SU-DHL-6 (cell line): Measurements from ENCODE around the gene DNM1.
A peak's percentile ranks its signal among the peaks of the same experiment; 100 is the strongest.

Experiments used
- H2AFZ ChIP-seq: fragments of 200-600 bp; sonication (generic); 2 replicates; pipeline ENCODE4 v1.6.1; 2014; ENCODE audit warnings: low read depth, mild to moderate bottlenecking, moderate library complexity, mixed read lengths, antibody characterized with exemption, low read length; ENCODE audit not compliant: severe bottlenecking
- H3F3A ChIP-seq: fragments of 200-600 bp; shearing (Covaris generic); 2 replicates; pipeline ENCODE4 v1.6.0; 2016; ENCODE audit warnings: antibody characterized with exemption, mild to moderate bottlenecking; ENCODE audit not compliant: insufficient read depth
- H3K27ac ChIP-seq: fragments of 200-600 bp; sonication (generic); 2 replicates; pipeline ENCODE4 v1.5.1; 2016; ENCODE audit warnings: low read depth, mild to moderate bottlenecking, low read length, moderate library complexity, mixed read lengths
- H3K27me3 ChIP-seq: fragments of 200-600 bp; sonication (generic), shearing (Covaris generic); 2 replicates; pipeline ENCODE4 v1.6.0; 2014; ENCODE audit warnings: mild to moderate bottlenecking, low read length
- H3K36me3 ChIP-seq: fragments of 200-600 bp; sonication (generic); 2 replicates; pipeline ENCODE4 v1.6.1; 2014; ENCODE audit warnings: mild to moderate bottlenecking, low read length, mixed read lengths
- H3K4me2 ChIP-seq: fragments of 300-600, 200-600 bp; shearing (Covaris generic), sonication (generic); 2 replicates; pipeline ENCODE4 v1.6.0; 2014; ENCODE audit warnings: low read length, low read depth, mild to moderate bottlenecking; ENCODE audit not compliant: poor library complexity, severe bottlenecking
- H3K4me3 ChIP-seq: fragments of 200-600 bp; sonication (generic); 2 replicates; pipeline ENCODE4 v1.5.1; 2014; ENCODE audit warnings: antibody characterized with exemption, low read length, mild to moderate bottlenecking, mixed read lengths; ENCODE audit not compliant: insufficient read depth, poor library complexity, severe bottlenecking
- H3K79me2 ChIP-seq: fragments of 200-600 bp; sonication (generic); 2 replicates; pipeline ENCODE4 v1.6.1; 2014; ENCODE audit warnings: mild to moderate bottlenecking, low read length, moderate library complexity; ENCODE audit not compliant: insufficient read depth
- H3K9ac ChIP-seq: fragments of 200-600 bp; sonication (generic); 2 replicates; pipeline ENCODE4 v1.7.0; 2014; ENCODE audit warnings: mild to moderate bottlenecking, low read length
- H3K9me2 ChIP-seq: fragments of 200-600 bp; sonication (generic); replicated peaks from 2 replicates; pipeline ENCODE4 v1.6.1; 2014; ENCODE audit warnings: low read length; ENCODE audit not compliant: insufficient read depth
- H3K9me3 ChIP-seq: fragments of 200-600 bp; sonication (generic); 2 replicates; pipeline ENCODE4 v1.6.1; 2014; ENCODE audit warnings: low read length, mixed read lengths; ENCODE audit not compliant: insufficient read depth
- H4K20me1 ChIP-seq: fragments of 200-600 bp; sonication (generic); 2 replicates; pipeline ENCODE4 v1.6.1; 2014; ENCODE audit warnings: low read depth, mild to moderate bottlenecking, antibody characterized with exemption, low read length, moderate library complexity, mixed read lengths
- EZH2phosphoT487 ChIP-seq: fragments of 200-600 bp; sonication (generic), shearing (Covaris generic); conservative IDR thresholded peaks from 2 replicates; pipeline ENCODE4 v1.6.1; 2018; ENCODE audit warnings: mild to moderate bottlenecking, antibody characterized with exemption, low read length, moderate library complexity, mixed read lengths
- TF ChIP-seq, protein P1 (sequence below): fragments of 200-600 bp; sonication (generic); IDR thresholded peaks from one replicate; pipeline ENCODE4 v1.5.1; 2017; ENCODE audit warnings: antibody characterized with exemption, mild to moderate bottlenecking, low read length, moderate library complexity; ENCODE audit not compliant: insufficient read depth, poor library complexity, severe bottlenecking

DNM1 gene

DNA sequence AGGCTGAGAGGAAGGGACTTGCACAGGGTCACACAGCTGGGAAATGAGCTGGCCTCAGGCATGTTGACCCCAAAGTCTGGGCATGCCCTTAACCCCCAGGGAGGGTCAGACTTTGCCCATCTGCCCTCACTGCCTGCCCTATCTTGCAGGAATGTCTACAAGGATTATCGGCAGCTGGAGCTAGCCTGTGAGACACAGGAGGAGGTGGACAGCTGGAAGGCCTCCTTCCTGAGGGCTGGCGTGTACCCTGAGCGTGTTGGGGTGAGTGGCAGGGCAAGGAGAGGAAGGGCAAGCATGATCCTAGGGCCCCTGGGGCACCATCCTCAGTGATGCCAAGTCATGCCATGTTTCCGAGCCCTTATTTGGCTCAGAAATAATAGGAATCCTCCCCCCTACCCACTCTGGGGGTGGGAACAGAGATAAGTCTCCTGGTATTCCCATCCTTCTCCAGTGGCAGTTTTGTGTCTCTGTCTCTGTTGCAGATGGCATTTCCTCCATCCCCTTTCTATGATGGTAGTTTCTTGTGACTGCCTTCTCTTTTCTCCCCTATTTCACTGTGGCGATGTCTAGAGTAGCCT lies 44.1 kb downstream of the DNM1 start:
- Histone ChIP-seq H2AFZ (no peak overlapping the region), H3K9me2 (no peaks in the 10 kb centered on the region), H3K27me3 (no peaks in the 10 kb centered on the region), H3K27ac (no peak overlapping the region), H3K9me3 (no peaks in the 10 kb centered on the region), H4K20me1 (no peaks in the 10 kb centered on the region), H3K9ac (no peak overlapping the region), H3K4me2 (no peak overlapping the region), H3F3A (0 out of 2 replicates have a peak, but pooled peaks cover 3% of the 10 kb centered on the region), H3K4me3 (no peak overlapping the region), H3K79me2 (no peaks in the 10 kb centered on the region), H3K36me3 (no peaks in the 10 kb centered on the region)
- no peak for TF ChIP-seq EZH2phosphoT487
- TF ChIP-seq, protein P1, sequence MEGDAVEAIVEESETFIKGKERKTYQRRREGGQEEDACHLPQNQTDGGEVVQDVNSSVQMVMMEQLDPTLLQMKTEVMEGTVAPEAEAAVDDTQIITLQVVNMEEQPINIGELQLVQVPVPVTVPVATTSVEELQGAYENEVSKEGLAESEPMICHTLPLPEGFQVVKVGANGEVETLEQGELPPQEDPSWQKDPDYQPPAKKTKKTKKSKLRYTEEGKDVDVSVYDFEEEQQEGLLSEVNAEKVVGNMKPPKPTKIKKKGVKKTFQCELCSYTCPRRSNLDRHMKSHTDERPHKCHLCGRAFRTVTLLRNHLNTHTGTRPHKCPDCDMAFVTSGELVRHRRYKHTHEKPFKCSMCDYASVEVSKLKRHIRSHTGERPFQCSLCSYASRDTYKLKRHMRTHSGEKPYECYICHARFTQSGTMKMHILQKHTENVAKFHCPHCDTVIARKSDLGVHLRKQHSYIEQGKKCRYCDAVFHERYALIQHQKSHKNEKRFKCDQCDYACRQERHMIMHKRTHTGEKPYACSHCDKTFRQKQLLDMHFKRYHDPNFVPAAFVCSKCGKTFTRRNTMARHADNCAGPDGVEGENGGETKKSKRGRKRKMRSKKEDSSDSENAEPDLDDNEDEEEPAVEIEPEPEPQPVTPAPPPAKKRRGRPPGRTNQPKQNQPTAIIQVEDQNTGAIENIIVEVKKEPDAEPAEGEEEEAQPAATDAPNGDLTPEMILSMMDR = no peak

DNA sequence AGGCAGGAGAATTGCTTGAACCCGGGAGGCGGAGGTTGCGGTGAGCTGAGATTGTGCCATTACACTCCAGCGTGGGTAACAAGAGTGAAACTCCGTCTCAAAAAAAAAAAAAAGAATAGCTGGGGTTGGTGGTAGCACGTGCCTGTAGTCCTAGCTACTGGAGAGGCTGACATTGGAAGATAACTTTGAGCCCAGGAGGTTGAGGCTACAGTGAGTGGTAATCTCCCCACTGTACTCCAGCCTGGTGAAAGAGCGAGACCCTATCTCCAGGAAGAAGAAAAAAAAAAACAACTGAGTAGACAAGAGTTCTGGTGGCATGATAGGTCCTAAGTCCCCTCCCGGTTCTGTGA lies 46.4 kb downstream of the DNM1 start:
- Histone ChIP-seq H3K9me2 (no peaks in the 10 kb centered on the region), H4K20me1 (no peaks in the 10 kb centered on the region), H3K36me3 (no peaks in the 10 kb centered on the region), H2AFZ (peak overlapping the region; percentile 72), H3K79me2 (no peaks in the 10 kb centered on the region), H3K27ac (no peak overlapping the region), H3K9ac (0 out of 2 replicates have a peak overlapping the region, but pooled peaks have one; percentile 17), H3F3A (0 out of 2 replicates have a peak, but pooled peaks cover 3% of the 10 kb centered on the region), H3K27me3 (no peaks in the 10 kb centered on the region), H3K4me3 (no peak overlapping the region), H3K9me3 (no peaks in the 10 kb centered on the region), H3K4me2 (peak overlapping the region; percentile 56)
- TF ChIP-seq, protein P1 = no peak
- no peak for TF ChIP-seq EZH2phosphoT487

DNA sequence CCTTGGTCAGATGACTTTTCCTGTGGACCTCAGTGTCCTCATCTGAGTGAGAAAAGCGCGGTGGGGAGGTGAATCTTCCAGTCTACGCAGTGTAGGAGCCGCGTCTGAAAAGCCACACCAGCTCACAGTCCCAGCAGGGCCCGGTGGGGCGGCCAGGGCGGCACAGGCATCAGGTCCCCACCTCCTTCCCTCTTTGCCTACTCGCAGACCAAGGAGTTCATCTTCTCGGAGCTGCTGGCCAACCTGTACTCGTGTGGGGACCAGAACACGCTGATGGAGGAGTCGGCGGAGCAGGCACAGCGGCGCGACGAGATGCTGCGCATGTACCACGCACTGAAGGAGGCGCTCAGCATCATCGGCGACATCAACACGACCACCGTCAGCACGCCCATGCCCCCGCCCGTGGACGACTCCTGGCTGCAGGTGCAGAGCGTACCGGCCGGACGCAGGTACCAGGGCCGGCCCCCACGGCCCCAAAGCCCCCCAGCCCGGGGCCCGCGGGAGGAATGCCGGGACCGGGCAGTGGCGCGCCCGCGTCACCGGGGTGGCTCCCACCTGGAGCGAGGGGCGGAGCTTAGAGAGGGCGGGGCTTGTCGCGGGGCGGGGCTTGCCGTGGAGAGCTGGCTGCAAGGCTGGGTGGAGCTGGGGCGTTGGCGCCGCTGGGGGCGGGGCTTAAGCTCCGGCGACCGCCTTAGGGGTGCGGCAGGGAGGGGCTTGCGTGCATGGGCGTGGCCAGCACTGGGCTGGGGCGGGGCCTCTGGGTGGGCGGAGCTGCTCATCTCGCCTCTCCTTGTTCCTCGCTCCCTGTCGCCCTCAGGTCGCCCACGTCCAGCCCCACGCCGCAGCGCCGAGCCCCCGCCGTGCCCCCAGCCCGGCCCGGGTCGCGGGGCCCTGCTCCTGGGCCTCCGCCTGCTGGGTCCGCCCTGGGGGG lies 47.0 kb downstream of the DNM1 start:
- Histone ChIP-seq H3K4me3 (peak overlapping the region; percentile 54), H3K27ac (no peak overlapping the region), H3K27me3 (no peaks in the 10 kb centered on the region), H3K9me3 (no peaks in the 10 kb centered on the region), H3K79me2 (no peaks in the 10 kb centered on the region), H3K9ac (peak overlapping the region; percentile 17; the same call in 1 of the 2 replicates), H3K9me2 (no peaks in the 10 kb centered on the region), H2AFZ (peak overlapping the region; percentile 72), H3F3A (0 out of 2 replicates have a peak, but pooled peaks cover 3% of the 10 kb centered on the region), H3K36me3 (no peaks in the 10 kb centered on the region), H4K20me1 (no peaks in the 10 kb centered on the region), H3K4me2 (peak overlapping the region; percentile 56)
- TF ChIP-seq, protein P1 = no peak
- TF ChIP-seq EZH2phosphoT487 = no peak
